HepG2 (cell line): ENCODE data around the gene VEZT. TPM values are rescaled to one million over a fixed set of nuclear protein-coding genes. Genes with fewer than 3 reads are reported as not detected.

Source experiments
- ETV5 ChIP-seq: IDR thresholded peaks from 2 replicates; pipeline ENCODE4 v1.6.1; 2018; ENCODE audit warnings: missing biosample characterization, missing genetic modification reagents, inconsistent platforms, borderline replicate concordance
- EZH2 ChIP-seq: conservative IDR thresholded peaks from 2 replicates; pipeline ENCODE4 v1.6.1; 2012; ENCODE audit warnings: mild to moderate bottlenecking, low read depth, low read length, moderate library complexity
- FOXA1 ChIP-seq, 2 experiments: fragments of 450-650 bp in 1 of 2; sonication (generic) in 1 of 2; formaldehyde crosslinking in 1 of 2; IDR thresholded peaks; 2 replicates each; pipeline versions ENCODE4 v1.4.0 to v1.6.1; 2016 to 2020; ENCODE audit warnings: missing genetic modification reagents in 1 of 2
- HMG20A ChIP-seq: IDR thresholded peaks from 2 replicates; pipeline ENCODE4 v1.6.1; 2016; ENCODE audit warnings: borderline replicate concordance
- KDM1A ChIP-seq: IDR thresholded peaks from 2 replicates; pipeline ENCODE4 v1.6.1; 2016; ENCODE audit warnings: missing compliant biosample characterization
- NFYB ChIP-seq: sonication (generic); formaldehyde crosslinking; IDR thresholded peaks from 2 replicates; pipeline ENCODE4 v1.4.0; 2020; ENCODE audit warnings: missing genetic modification reagents
- RAD21 ChIP-seq: fragments of 450-650 bp; formaldehyde crosslinking; IDR thresholded peaks from 2 replicates; pipeline ENCODE4 v1.5.0; 2020; ENCODE audit warnings: mild to moderate bottlenecking
- SALL1 ChIP-seq: sonication (generic); formaldehyde crosslinking; IDR thresholded peaks from 2 replicates; pipeline ENCODE4 v1.8.0; 2022; ENCODE audit warnings: mild to moderate bottlenecking, missing genetic modification reagents
- SETDB1 ChIP-seq: sonication (generic); formaldehyde crosslinking; IDR thresholded peaks from 2 replicates; pipeline ENCODE4 v1.5.1; 2020; ENCODE audit warnings: missing genetic modification reagents, mild to moderate bottlenecking, borderline replicate concordance
- ZNF256 ChIP-seq: sonication (generic); formaldehyde crosslinking; conservative IDR thresholded peaks from 2 replicates; pipeline ENCODE4 v1.4.0; 2020; ENCODE audit warnings: missing genetic modification reagents
- ZNF33B ChIP-seq: sonication (generic); formaldehyde crosslinking; IDR thresholded peaks from 2 replicates; pipeline ENCODE4 v1.5.1; 2020; ENCODE audit warnings: mild to moderate bottlenecking, missing genetic modification reagents
- ZNF572 ChIP-seq: sonication (generic); formaldehyde crosslinking; IDR thresholded peaks from 2 replicates; pipeline ENCODE4 v1.5.1; 2020; ENCODE audit warnings: mild to moderate bottlenecking, missing genetic modification reagents
- polyA plus RNA-seq, 8 experiments: library from polyadenylated mRNA; depleted of rRNA in 3 of 8; stranded (reverse) in 7 of 8; unstranded in 1 of 8; fragments of >200 nt; fragmentation: Illumina TruSeq in 4 of 8; extraction: Trizol in 4 of 8; gene quantifications; 2 replicates each; pipeline versions ENCODE4 v1.2.1 to v1.2.3, GENCODE V29; 2011 to 2016; ENCODE audit warnings: low read depth in 4 of 8, missing spikeins in 1 of 8, mixed read lengths in 1 of 8; ENCODE audit not compliant: insufficient read depth in 1 of 8
- total RNA-seq, 5 experiments: library from RNA; depleted of rRNA; stranded (reverse); fragments of >200 nt; fragmentation: Illumina TruSeq; extraction: Trizol; gene quantifications; 2 replicates each; pipeline ENCODE4 v1.2.3, GENCODE V29; 2016; ENCODE audit warnings: low read depth in 1 of 5
- TF ChIP-seq, protein P1 (sequence below): sonication (generic); formaldehyde crosslinking; IDR thresholded peaks from 2 replicates; pipeline ENCODE4 v1.9.0; 2021; ENCODE audit warnings: missing genetic modification reagents, mild to moderate bottlenecking, borderline replicate concordance
- TF ChIP-seq, protein P2 (sequence below): sonication (generic); formaldehyde crosslinking; conservative IDR thresholded peaks from 2 replicates; pipeline ENCODE4 v1.8.0; 2022; ENCODE audit warnings: missing genetic modification reagents
- TF ChIP-seq, protein P3 (sequence below): sonication (generic); formaldehyde crosslinking; conservative IDR thresholded peaks from 2 replicates; pipeline ENCODE4 v1.8.1; 2023; ENCODE audit warnings: missing genetic modification reagents
- TF ChIP-seq, protein P4 (sequence below): sonication (generic); formaldehyde crosslinking; IDR thresholded peaks from 2 replicates; pipeline ENCODE4 v1.4.0; 2020; ENCODE audit warnings: missing genetic modification reagents
- TF ChIP-seq, protein P5 (sequence below): sonication (generic); formaldehyde crosslinking; IDR thresholded peaks from 2 replicates; pipeline ENCODE4 v1.9.0; 2021; ENCODE audit warnings: mild to moderate bottlenecking, missing genetic modification reagents
- TF ChIP-seq, protein P6 (sequence below): IDR thresholded peaks from 2 replicates; pipeline ENCODE4 v1.6.1; 2016; ENCODE audit warnings: low read depth, borderline replicate concordance

VEZT gene
- total and polyA plus RNA-seq, 2 of the 13 experiments (the other 11 are each of a cell fraction or from before 2014, with no cell fraction given), result 35.5 to 51.6 TPM

DNA sequence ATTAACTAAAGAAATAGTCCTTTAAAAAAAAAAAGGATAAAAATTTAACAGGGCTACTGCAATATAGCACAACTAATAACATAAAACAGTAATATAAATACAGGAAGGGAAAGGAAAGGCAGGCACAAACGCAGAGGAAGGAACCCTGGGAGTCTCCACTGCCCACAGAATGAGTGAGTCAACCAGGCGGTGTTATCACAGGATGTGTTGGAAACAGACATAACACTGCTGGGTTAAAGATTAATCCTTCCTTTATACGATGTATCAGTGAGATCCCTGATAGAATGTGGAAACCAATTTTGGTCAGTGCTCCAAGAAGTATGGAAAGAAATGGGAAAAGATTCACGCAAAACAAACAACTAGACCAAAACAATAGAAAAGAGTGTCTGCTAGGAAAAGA lies 48.2 kb upstream of the VEZT start (continued):
- TF ChIP-seq SETDB1 (CRISPR knock-in tag) (no peak), HMG20A (no peak), FOXA1 (IDR thresholded peaks at IDR 0.05) (no peak), FOXA1 (CRISPR knock-in tag; IDR thresholded peaks at IDR 0.05) (no peak), ZNF572 (no peak), ZNF256 (CRISPR knock-in tag) (no peak), SALL1 (no peak), NFYB (CRISPR knock-in tag) (no peak), ZNF33B (CRISPR knock-in tag) (no peak), ETV5 (CRISPR knock-in tag) (peak; percentile 71; the same call in 1 of the 2 replicates), RAD21 (CRISPR knock-in tag) (no peak), KDM1A (CRISPR knock-in tag) (no peak), EZH2 (no peak)
- TF ChIP-seq, protein P1, sequence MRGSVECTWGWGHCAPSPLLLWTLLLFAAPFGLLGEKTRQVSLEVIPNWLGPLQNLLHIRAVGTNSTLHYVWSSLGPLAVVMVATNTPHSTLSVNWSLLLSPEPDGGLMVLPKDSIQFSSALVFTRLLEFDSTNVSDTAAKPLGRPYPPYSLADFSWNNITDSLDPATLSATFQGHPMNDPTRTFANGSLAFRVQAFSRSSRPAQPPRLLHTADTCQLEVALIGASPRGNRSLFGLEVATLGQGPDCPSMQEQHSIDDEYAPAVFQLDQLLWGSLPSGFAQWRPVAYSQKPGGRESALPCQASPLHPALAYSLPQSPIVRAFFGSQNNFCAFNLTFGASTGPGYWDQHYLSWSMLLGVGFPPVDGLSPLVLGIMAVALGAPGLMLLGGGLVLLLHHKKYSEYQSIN, result no peak
- TF ChIP-seq, protein P2, sequence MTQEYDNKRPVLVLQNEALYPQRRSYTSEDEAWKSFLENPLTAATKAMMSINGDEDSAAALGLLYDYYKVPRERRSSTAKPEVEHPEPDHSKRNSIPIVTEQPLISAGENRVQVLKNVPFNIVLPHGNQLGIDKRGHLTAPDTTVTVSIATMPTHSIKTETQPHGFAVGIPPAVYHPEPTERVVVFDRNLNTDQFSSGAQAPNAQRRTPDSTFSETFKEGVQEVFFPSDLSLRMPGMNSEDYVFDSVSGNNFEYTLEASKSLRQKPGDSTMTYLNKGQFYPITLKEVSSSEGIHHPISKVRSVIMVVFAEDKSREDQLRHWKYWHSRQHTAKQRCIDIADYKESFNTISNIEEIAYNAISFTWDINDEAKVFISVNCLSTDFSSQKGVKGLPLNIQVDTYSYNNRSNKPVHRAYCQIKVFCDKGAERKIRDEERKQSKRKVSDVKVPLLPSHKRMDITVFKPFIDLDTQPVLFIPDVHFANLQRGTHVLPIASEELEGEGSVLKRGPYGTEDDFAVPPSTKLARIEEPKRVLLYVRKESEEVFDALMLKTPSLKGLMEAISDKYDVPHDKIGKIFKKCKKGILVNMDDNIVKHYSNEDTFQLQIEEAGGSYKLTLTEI, result no peak
- TF ChIP-seq, protein P3, sequence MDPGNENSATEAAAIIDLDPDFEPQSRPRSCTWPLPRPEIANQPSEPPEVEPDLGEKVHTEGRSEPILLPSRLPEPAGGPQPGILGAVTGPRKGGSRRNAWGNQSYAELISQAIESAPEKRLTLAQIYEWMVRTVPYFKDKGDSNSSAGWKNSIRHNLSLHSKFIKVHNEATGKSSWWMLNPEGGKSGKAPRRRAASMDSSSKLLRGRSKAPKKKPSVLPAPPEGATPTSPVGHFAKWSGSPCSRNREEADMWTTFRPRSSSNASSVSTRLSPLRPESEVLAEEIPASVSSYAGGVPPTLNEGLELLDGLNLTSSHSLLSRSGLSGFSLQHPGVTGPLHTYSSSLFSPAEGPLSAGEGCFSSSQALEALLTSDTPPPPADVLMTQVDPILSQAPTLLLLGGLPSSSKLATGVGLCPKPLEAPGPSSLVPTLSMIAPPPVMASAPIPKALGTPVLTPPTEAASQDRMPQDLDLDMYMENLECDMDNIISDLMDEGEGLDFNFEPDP, result no peak
- TF ChIP-seq, protein P4, sequence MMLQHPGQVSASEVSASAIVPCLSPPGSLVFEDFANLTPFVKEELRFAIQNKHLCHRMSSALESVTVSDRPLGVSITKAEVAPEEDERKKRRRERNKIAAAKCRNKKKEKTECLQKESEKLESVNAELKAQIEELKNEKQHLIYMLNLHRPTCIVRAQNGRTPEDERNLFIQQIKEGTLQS (CRISPR knock-in tag), result no peak
- TF ChIP-seq, protein P5, sequence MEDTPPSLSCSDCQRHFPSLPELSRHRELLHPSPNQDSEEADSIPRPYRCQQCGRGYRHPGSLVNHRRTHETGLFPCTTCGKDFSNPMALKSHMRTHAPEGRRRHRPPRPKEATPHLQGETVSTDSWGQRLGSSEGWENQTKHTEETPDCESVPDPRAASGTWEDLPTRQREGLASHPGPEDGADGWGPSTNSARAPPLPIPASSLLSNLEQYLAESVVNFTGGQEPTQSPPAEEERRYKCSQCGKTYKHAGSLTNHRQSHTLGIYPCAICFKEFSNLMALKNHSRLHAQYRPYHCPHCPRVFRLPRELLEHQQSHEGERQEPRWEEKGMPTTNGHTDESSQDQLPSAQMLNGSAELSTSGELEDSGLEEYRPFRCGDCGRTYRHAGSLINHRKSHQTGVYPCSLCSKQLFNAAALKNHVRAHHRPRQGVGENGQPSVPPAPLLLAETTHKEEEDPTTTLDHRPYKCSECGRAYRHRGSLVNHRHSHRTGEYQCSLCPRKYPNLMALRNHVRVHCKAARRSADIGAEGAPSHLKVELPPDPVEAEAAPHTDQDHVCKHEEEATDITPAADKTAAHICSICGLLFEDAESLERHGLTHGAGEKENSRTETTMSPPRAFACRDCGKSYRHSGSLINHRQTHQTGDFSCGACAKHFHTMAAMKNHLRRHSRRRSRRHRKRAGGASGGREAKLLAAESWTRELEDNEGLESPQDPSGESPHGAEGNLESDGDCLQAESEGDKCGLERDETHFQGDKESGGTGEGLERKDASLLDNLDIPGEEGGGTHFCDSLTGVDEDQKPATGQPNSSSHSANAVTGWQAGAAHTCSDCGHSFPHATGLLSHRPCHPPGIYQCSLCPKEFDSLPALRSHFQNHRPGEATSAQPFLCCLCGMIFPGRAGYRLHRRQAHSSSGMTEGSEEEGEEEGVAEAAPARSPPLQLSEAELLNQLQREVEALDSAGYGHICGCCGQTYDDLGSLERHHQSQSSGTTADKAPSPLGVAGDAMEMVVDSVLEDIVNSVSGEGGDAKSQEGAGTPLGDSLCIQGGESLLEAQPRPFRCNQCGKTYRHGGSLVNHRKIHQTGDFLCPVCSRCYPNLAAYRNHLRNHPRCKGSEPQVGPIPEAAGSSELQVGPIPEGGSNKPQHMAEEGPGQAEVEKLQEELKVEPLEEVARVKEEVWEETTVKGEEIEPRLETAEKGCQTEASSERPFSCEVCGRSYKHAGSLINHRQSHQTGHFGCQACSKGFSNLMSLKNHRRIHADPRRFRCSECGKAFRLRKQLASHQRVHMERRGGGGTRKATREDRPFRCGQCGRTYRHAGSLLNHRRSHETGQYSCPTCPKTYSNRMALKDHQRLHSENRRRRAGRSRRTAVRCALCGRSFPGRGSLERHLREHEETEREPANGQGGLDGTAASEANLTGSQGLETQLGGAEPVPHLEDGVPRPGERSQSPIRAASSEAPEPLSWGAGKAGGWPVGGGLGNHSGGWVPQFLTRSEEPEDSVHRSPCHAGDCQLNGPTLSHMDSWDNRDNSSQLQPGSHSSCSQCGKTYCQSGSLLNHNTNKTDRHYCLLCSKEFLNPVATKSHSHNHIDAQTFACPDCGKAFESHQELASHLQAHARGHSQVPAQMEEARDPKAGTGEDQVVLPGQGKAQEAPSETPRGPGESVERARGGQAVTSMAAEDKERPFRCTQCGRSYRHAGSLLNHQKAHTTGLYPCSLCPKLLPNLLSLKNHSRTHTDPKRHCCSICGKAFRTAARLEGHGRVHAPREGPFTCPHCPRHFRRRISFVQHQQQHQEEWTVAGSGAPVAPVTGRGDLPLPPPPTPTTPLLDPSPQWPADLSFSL (CRISPR knock-in tag), result no peak
- TF ChIP-seq, protein P6, sequence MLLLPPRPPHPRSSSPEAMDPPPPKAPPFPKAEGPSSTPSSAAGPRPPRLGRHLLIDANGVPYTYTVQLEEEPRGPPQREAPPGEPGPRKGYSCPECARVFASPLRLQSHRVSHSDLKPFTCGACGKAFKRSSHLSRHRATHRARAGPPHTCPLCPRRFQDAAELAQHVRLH (CRISPR knock-in tag), result no peak
